ENCODE results near the gene VASP.

GRCh38 chr19:45509692-45510015 is 2.4 kb downstream of the VASP start:
- TF ChIP-seq CTCF (IDR thresholded peaks at IDR 0.05) (no peak), POLR2A (IDR thresholded peaks at IDR 0.05) (no peak)

All from right lobe of liver (tissue), 4 donors.